Panc1 (cell line): ENCODE data around the gene CDS2.

Experiments
- CTCF ChIP-seq: fragments of 450-650 bp; IDR thresholded peaks from 2 replicates; pipeline ENCODE4 v1.5.1; 2017; ENCODE audit warnings: mild to moderate bottlenecking
- POLR2AphosphoS5 ChIP-seq: IDR thresholded peaks from 2 replicates; pipeline ENCODE4 v1.6.1; 2012; ENCODE audit warnings: mild to moderate bottlenecking, low read depth, low read length, moderate library complexity
- REST ChIP-seq, 2 experiments: IDR thresholded peaks; 2 replicates each; pipeline ENCODE4 v1.6.1; 2011 to 2012; ENCODE audit warnings: low read depth in 2 of 2, control low read depth in 1 of 2, low read length in 1 of 2, mild to moderate bottlenecking in 1 of 2, moderate library complexity in 1 of 2; ENCODE audit not compliant: insufficient read depth in 1 of 2

- TF ChIP-seq CTCF (no peak), REST (IDR thresholded peaks at IDR 0.05; ENCODE audit: insufficient read depth in 1 of 2, low read depth in 2 of 2, low read length in 1 of 2) (no peak), POLR2AphosphoS5 (no peak)
Observed at GRCh38 chr20:5234978-5235377, 108.2 kb downstream of the CDS2 start.
